ENCODE data around the gene ZNF296. TPM values are rescaled to one million over a fixed set of nuclear protein-coding genes. Genes with fewer than 3 reads are reported as not detected.

ZNF296 gene
- total RNA-seq, 1 experiment from 2014 or later: 6.7 TPM

DNA sequence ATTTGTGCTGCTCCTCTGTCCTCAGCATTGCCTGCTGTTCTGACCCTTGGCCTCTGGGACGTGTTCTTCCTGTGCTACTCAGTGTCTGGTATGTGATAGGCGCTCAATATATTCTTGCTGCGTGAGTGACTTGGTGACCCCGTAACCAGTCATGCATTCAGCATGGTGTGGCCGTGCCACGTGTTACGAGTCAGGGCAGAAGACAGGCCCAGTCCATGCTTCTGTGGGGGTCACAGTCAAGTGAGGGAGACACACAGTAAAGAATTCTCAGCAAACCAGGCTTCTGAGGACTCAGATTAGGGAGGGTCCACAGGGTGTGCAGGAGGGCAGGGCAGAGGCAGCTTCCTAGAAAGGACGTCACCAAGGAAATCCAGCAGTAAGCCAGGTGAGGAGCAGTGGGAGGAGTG, 24.6 kb upstream of the ZNF296 start:
- no peak overlapping the region for H3K27ac ChIP-seq (ENCODE audit: low read length)
- intact Hi-C loops (cut with micrococcal nuclease; ENCODE audit: unreplicated experiment): no loop called here
- BruUV-seq (replicated peaks): TSS peak; percentile 50
- POLR2A ChIA-PET: no interaction called here
- ATAC-seq (no peak), DNase-seq (ENCODE audit: low read depth, low spot score) (no peak)
- no peaks in the 10 kb centered on the region for H3K9me3 ChIP-seq (ENCODE audit: control insufficient read depth, insufficient read depth, low read depth, low read length)
- TF ChIP-seq SIN3A (IDR thresholded peaks at IDR 0.05; ENCODE audit: borderline replicate concordance, insufficient read depth, low read depth, low read length) (no peak), POLR2AphosphoS5 (IDR thresholded peaks at IDR 0.05; ENCODE audit: low read depth, low read length) (no peak), TCF7L2 (IDR thresholded peaks at IDR 0.05; ENCODE audit: low read depth, low read length) (no peak)
- TF ChIP-seq, protein P1, sequence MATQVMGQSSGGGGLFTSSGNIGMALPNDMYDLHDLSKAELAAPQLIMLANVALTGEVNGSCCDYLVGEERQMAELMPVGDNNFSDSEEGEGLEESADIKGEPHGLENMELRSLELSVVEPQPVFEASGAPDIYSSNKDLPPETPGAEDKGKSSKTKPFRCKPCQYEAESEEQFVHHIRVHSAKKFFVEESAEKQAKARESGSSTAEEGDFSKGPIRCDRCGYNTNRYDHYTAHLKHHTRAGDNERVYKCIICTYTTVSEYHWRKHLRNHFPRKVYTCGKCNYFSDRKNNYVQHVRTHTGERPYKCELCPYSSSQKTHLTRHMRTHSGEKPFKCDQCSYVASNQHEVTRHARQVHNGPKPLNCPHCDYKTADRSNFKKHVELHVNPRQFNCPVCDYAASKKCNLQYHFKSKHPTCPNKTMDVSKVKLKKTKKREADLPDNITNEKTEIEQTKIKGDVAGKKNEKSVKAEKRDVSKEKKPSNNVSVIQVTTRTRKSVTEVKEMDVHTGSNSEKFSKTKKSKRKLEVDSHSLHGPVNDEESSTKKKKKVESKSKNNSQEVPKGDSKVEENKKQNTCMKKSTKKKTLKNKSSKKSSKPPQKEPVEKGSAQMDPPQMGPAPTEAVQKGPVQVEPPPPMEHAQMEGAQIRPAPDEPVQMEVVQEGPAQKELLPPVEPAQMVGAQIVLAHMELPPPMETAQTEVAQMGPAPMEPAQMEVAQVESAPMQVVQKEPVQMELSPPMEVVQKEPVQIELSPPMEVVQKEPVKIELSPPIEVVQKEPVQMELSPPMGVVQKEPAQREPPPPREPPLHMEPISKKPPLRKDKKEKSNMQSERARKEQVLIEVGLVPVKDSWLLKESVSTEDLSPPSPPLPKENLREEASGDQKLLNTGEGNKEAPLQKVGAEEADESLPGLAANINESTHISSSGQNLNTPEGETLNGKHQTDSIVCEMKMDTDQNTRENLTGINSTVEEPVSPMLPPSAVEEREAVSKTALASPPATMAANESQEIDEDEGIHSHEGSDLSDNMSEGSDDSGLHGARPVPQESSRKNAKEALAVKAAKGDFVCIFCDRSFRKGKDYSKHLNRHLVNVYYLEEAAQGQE (IDR thresholded peaks at IDR 0.05; ENCODE audit: insufficient read depth in 1 of 2, low read depth in 2 of 2, low read length in 1 of 2): no peak
- TF ChIP-seq, protein P2, sequence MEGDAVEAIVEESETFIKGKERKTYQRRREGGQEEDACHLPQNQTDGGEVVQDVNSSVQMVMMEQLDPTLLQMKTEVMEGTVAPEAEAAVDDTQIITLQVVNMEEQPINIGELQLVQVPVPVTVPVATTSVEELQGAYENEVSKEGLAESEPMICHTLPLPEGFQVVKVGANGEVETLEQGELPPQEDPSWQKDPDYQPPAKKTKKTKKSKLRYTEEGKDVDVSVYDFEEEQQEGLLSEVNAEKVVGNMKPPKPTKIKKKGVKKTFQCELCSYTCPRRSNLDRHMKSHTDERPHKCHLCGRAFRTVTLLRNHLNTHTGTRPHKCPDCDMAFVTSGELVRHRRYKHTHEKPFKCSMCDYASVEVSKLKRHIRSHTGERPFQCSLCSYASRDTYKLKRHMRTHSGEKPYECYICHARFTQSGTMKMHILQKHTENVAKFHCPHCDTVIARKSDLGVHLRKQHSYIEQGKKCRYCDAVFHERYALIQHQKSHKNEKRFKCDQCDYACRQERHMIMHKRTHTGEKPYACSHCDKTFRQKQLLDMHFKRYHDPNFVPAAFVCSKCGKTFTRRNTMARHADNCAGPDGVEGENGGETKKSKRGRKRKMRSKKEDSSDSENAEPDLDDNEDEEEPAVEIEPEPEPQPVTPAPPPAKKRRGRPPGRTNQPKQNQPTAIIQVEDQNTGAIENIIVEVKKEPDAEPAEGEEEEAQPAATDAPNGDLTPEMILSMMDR (IDR thresholded peaks at IDR 0.05): no peak
- no peaks in the 10 kb centered on the region for H3K36me3 ChIP-seq (ENCODE audit: control insufficient read depth, insufficient read depth, low read length)
- in situ Hi-C loops (cut with HindIII; ENCODE audit: low pct_unique_long_range_greater_than_20kb, low sequenced_read_pairs): no loop called here
- peaks cover 41% of the 10 kb centered on the region for H3K4me1 ChIP-seq (ENCODE audit: control insufficient read depth, insufficient read depth, low read length)
- CTCF ChIA-PET: no interaction called here
- no peak overlapping the region for H3K4me3 ChIP-seq (ENCODE audit: low read depth in 2 of 2, low read length in 2 of 2)
- H3K27me3 ChIP-seq (ENCODE audit: control insufficient read depth, insufficient read depth, low read length): no peaks in the 10 kb centered on the region

GRCh38 chr19:45100201-45100600, 23.9 kb upstream of the ZNF296 start:
- Histone ChIP-seq H3K9me3 (ENCODE audit: control insufficient read depth, insufficient read depth, low read depth, low read length) (no peaks in the 10 kb centered on the region), H3K27ac (ENCODE audit: low read length) (no peak overlapping the region), H3K27me3 (ENCODE audit: control insufficient read depth, insufficient read depth, low read length) (no peaks in the 10 kb centered on the region), H3K36me3 (ENCODE audit: control insufficient read depth, insufficient read depth, low read length) (no peaks in the 10 kb centered on the region), H3K4me1 (ENCODE audit: control insufficient read depth, insufficient read depth, low read length) (peaks cover 45% of the 10 kb centered on the region), H3K4me3 (ENCODE audit: low read depth in 2 of 2, low read length in 2 of 2) (no peak overlapping the region)
- CTCF ChIA-PET: no interaction called here
- in situ Hi-C loops (cut with HindIII; ENCODE audit: low pct_unique_long_range_greater_than_20kb, low sequenced_read_pairs) (no loop called here), intact Hi-C loops (cut with micrococcal nuclease; ENCODE audit: unreplicated experiment) (no loop called here)
- POLR2A ChIA-PET: no interaction called here
- BruUV-seq (replicated peaks): no TSS peak
- DNase-seq (ENCODE audit: low read depth, low spot score): no peak
- no peak for ATAC-seq
- TF ChIP-seq, protein P2 (IDR thresholded peaks at IDR 0.05): no peak
- TF ChIP-seq TCF7L2 (IDR thresholded peaks at IDR 0.05; ENCODE audit: low read depth, low read length) (no peak), POLR2AphosphoS5 (IDR thresholded peaks at IDR 0.05; ENCODE audit: low read depth, low read length) (no peak)
